ENCODE data around the gene PTPRO. TPM values are rescaled to one million over a fixed set of nuclear protein-coding genes. Genes with fewer than 3 reads are reported as not detected.

PTPRO gene
- total RNA-seq, 1 donor from 2014 or later: 0.24 TPM

DNA sequence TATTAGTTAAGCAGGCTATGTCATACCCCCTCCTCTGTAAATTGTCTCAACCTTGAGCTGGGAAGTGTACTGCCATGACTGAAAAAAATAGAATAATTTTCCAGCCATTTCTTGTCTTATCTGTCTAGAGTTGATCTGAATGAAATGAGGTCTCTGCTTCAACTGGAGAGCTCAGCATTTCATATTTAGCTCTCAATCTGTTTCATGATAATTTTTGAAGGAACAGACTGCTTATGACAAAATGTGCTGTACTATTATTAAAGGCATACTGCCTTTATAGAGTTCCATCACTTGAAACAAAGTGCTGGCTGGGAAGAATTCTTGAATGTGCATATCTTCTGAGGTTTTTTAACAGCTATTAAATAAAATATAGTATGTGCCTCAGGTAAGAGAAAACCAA, 19.1 kb downstream of the PTPRO start:
- Mint-ChIP-seq H3K4me1 (ENCODE audit: low read depth) (peaks cover 4% of the 10 kb centered on the region), H3K27me3 (peaks cover 25% of the 10 kb centered on the region), H3K27ac (no peak overlapping the region), H3K36me3 (ENCODE audit: insufficient read depth) (no peaks in the 10 kb centered on the region), H3K4me3 (ENCODE audit: low read depth) (no peak overlapping the region), H3K9me3 (ENCODE audit: low read depth) (no peaks in the 10 kb centered on the region)
- TF ChIP-seq, protein P1, sequence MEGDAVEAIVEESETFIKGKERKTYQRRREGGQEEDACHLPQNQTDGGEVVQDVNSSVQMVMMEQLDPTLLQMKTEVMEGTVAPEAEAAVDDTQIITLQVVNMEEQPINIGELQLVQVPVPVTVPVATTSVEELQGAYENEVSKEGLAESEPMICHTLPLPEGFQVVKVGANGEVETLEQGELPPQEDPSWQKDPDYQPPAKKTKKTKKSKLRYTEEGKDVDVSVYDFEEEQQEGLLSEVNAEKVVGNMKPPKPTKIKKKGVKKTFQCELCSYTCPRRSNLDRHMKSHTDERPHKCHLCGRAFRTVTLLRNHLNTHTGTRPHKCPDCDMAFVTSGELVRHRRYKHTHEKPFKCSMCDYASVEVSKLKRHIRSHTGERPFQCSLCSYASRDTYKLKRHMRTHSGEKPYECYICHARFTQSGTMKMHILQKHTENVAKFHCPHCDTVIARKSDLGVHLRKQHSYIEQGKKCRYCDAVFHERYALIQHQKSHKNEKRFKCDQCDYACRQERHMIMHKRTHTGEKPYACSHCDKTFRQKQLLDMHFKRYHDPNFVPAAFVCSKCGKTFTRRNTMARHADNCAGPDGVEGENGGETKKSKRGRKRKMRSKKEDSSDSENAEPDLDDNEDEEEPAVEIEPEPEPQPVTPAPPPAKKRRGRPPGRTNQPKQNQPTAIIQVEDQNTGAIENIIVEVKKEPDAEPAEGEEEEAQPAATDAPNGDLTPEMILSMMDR (IDR thresholded peaks at IDR 0.05; ENCODE audit: unreplicated experiment): no peak
- DNase-seq (ENCODE audit: low spot score, unreplicated experiment): no peak

DNA sequence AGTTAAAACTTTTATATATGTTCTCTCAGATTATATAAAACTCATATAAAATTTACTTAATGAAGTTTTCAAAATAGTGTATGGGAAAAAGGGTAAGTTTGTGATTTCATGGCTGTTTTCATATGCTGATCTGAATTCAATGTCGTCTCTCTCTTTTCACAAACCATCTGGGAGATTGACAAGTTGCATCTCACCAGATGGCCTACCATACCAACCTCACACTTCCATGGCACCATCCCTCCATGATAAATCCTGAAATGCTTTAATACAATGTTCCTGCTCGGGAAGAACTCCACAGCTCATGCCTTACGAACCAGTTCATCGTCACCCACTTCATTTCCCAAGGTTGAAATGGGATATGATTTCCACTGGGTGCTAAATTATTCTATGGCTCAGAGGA, 22.3 kb downstream of the PTPRO start:
- DNase-seq (ENCODE audit: low spot score, unreplicated experiment): no peak
- TF ChIP-seq, protein P1 (IDR thresholded peaks at IDR 0.05; ENCODE audit: unreplicated experiment): no peak
- Mint-ChIP-seq H3K27me3 (peaks cover 8% of the 10 kb centered on the region), H3K36me3 (ENCODE audit: insufficient read depth) (no peaks in the 10 kb centered on the region), H3K27ac (no peak overlapping the region), H3K4me3 (ENCODE audit: low read depth) (no peak overlapping the region), H3K9me3 (ENCODE audit: low read depth) (no peaks in the 10 kb centered on the region), H3K4me1 (ENCODE audit: low read depth) (peaks cover 4% of the 10 kb centered on the region)

DNA sequence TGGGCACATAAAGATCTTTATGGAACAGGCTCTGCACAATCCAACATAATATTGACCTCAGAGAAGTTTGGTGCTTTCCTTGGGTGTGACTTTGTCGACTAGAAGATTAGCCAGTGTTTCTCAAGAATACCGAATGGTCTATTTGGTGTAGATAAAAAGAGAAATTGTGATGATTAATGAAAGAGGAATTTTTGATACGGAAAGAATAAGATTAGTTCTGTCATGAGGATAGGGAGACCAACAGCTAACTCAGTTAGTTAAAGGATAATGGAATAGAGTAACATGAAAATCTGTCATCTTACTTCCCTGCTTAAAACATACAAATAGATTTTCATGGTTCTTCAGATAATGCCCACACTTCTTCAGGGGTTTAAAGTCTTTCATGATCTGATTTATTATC, 24.2 kb downstream of the PTPRO start:
- Mint-ChIP-seq H3K4me1 (ENCODE audit: low read depth) (no peaks in the 10 kb centered on the region), H3K9me3 (ENCODE audit: low read depth) (no peaks in the 10 kb centered on the region), H3K27me3 (peaks cover 3% of the 10 kb centered on the region), H3K36me3 (ENCODE audit: insufficient read depth) (no peaks in the 10 kb centered on the region), H3K27ac (no peak overlapping the region), H3K4me3 (ENCODE audit: low read depth) (no peak overlapping the region)
- TF ChIP-seq, protein P1 (IDR thresholded peaks at IDR 0.05; ENCODE audit: unreplicated experiment): no peak
- no peak for DNase-seq (ENCODE audit: low spot score, unreplicated experiment)

DNA sequence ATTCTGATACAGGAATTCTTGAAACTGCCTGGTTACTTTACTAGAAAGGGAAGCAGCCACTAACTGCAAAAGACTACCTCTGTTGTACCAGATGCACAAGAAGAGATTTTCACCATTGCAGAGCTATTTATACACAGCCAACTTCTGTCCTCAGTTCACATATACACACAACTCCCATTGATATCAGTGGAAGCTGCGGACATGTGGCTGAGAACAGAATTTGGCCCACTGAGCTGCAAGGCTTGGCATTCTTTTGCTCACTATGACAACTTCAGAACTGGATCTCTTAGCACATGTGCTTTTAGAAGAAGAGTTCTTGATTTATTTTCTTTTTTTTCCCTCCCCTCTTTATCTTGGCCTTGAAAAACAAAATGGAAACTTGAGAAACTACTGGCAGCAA, 28.3 kb downstream of the PTPRO start:
- no peaks in the 10 kb centered on the region for H3K4me1 Mint-ChIP-seq (ENCODE audit: low read depth)
- H3K36me3 Mint-ChIP-seq (ENCODE audit: insufficient read depth): no peaks in the 10 kb centered on the region
- TF ChIP-seq, protein P1 (IDR thresholded peaks at IDR 0.05; ENCODE audit: unreplicated experiment): no peak
- H3K27me3 Mint-ChIP-seq: peaks cover 3% of the 10 kb centered on the region
- H3K27ac Mint-ChIP-seq: no peak overlapping the region
- DNase-seq (ENCODE audit: low spot score, unreplicated experiment): no peak
- no peaks in the 10 kb centered on the region for H3K9me3 Mint-ChIP-seq (ENCODE audit: low read depth)
- no peak overlapping the region for H3K4me3 Mint-ChIP-seq (ENCODE audit: low read depth)

- no peaks in the 10 kb centered on the region for H3K36me3 Mint-ChIP-seq (ENCODE audit: insufficient read depth)
- no peaks in the 10 kb centered on the region for H3K4me1 Mint-ChIP-seq (ENCODE audit: low read depth)
- no peaks in the 10 kb centered on the region for H3K27me3 Mint-ChIP-seq
- no peak for DNase-seq (ENCODE audit: low spot score, unreplicated experiment)
- H3K9me3 Mint-ChIP-seq (ENCODE audit: low read depth): no peaks in the 10 kb centered on the region
- TF ChIP-seq, protein P1 (IDR thresholded peaks at IDR 0.05; ENCODE audit: unreplicated experiment): no peak
- no peak overlapping the region for H3K27ac Mint-ChIP-seq
- H3K4me3 Mint-ChIP-seq (ENCODE audit: low read depth): no peak overlapping the region
Observed at GRCh38 chr12:15355766-15356165, 33.5 kb downstream of the PTPRO start.

Data from progenitor cell of endocrine pancreas (in vitro differentiated cells).